Measurements from ENCODE around the gene PLIN1. TPM values are rescaled to one million over a fixed set of nuclear protein-coding genes. Genes with fewer than 3 reads are reported as not detected.

The PLIN1 gene
- total RNA-seq, 1 experiment from 2014 or later = 0.32 TPM

GRCh38 chr15:89672221-89673164 lies 6.7 kb downstream of the PLIN1 start:
- CTCF ChIA-PET = interaction anchor here (0.7 to 3.0 kb wide), 4 partner anchors 10 to 68 kb away, joined by 3 to 14 read pairs (median 5); no protein-coding TSS in a partner anchor

More at GRCh38 chr15:89672221-89673164, 6.7 kb downstream of the PLIN1 start:
- intact Hi-C loops (cut with micrococcal nuclease) = no loop called here
- ATAC-seq (peak; percentile 23), DNase-seq (ENCODE audit: low read depth, low spot score) (no peak)
- Histone ChIP-seq H3K4me3 (replicated peaks in 1 of 2; ENCODE audit: low read depth in 1 of 2, low read length in 2 of 2) (no peak overlapping the region), H3K79me2 (ENCODE audit: insufficient read depth, low read length) (no peaks in the 10 kb centered on the region), H3K9me3 (ENCODE audit: control insufficient read depth in 1 of 2, insufficient read depth in 1 of 2, low read depth in 1 of 2, low read length in 2 of 2) (no peaks in the 10 kb centered on the region), H3K27ac (ENCODE audit: low read depth, low read length) (no peak overlapping the region), H2AFZ (ENCODE audit: low read depth, low read length, poor library complexity, severe bottlenecking) (no peak overlapping the region), H3K9me2 (ENCODE audit: insufficient read depth) (no peaks in the 10 kb centered on the region), H3K4me2 (ENCODE audit: low read length) (no peak overlapping the region), H3K4me1 (ENCODE audit: control insufficient read depth in 1 of 2, insufficient read depth in 2 of 2, low read length in 2 of 2) (no peaks in the 10 kb centered on the region), H3K36me3 (ENCODE audit: control insufficient read depth in 1 of 2, insufficient read depth in 2 of 2, low read length in 2 of 2) (no peaks in the 10 kb centered on the region), H3K27me3 (ENCODE audit: insufficient read depth, low read length) (no peaks in the 10 kb centered on the region), H4K20me1 (ENCODE audit: insufficient read depth) (no peaks in the 10 kb centered on the region), H3K9ac (ENCODE audit: low read length) (no peak overlapping the region)
- ChIA-PET RAD21 (ENCODE audit: low non-redundant PET in 1 of 2, low total read pairs in 2 of 2, uncharacterized antibody in 2 of 2, unreplicated experiment in 2 of 2) (no interaction called here), POLR2A (no interaction called here)
- BruUV-seq (replicated peaks) = no TSS peak
- TF ChIP-seq, protein P1, sequence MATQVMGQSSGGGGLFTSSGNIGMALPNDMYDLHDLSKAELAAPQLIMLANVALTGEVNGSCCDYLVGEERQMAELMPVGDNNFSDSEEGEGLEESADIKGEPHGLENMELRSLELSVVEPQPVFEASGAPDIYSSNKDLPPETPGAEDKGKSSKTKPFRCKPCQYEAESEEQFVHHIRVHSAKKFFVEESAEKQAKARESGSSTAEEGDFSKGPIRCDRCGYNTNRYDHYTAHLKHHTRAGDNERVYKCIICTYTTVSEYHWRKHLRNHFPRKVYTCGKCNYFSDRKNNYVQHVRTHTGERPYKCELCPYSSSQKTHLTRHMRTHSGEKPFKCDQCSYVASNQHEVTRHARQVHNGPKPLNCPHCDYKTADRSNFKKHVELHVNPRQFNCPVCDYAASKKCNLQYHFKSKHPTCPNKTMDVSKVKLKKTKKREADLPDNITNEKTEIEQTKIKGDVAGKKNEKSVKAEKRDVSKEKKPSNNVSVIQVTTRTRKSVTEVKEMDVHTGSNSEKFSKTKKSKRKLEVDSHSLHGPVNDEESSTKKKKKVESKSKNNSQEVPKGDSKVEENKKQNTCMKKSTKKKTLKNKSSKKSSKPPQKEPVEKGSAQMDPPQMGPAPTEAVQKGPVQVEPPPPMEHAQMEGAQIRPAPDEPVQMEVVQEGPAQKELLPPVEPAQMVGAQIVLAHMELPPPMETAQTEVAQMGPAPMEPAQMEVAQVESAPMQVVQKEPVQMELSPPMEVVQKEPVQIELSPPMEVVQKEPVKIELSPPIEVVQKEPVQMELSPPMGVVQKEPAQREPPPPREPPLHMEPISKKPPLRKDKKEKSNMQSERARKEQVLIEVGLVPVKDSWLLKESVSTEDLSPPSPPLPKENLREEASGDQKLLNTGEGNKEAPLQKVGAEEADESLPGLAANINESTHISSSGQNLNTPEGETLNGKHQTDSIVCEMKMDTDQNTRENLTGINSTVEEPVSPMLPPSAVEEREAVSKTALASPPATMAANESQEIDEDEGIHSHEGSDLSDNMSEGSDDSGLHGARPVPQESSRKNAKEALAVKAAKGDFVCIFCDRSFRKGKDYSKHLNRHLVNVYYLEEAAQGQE (IDR thresholded peaks at IDR 0.05; ENCODE audit: low read depth) = no peak
- no peak for TF ChIP-seq CBX3 (IDR thresholded peaks at IDR 0.05; ENCODE audit: low read depth)
- TF ChIP-seq ELF1 (IDR thresholded peaks at IDR 0.05; ENCODE audit: borderline replicate concordance, low read depth) = no peak
- TF ChIP-seq POLR2AphosphoS5 (IDR thresholded peaks at IDR 0.05; ENCODE audit: low read depth, low read length) = no peak
- no peak for TF ChIP-seq EZH2phosphoT487 (IDR thresholded peaks at IDR 0.05; ENCODE audit: borderline replicate concordance)
- TF ChIP-seq MAX (IDR thresholded peaks at IDR 0.05) = no peak
- no peak for TF ChIP-seq EZH2 (IDR thresholded peaks at IDR 0.05)
- TF ChIP-seq FOSL1 (IDR thresholded peaks at IDR 0.05; ENCODE audit: low read depth) = no peak
- no peak for TF ChIP-seq ZNF274 (IDR thresholded peaks at IDR 0.05; ENCODE audit: low read depth, low read length)
- TF ChIP-seq JUND (IDR thresholded peaks at IDR 0.05) = no peak
- TF ChIP-seq SP1 (IDR thresholded peaks at IDR 0.05; ENCODE audit: low read depth) = no peak
- no peak for TF ChIP-seq CEBPB (IDR thresholded peaks at IDR 0.05; ENCODE audit: low read depth)
- TF ChIP-seq YY1 (IDR thresholded peaks at IDR 0.05; ENCODE audit: extremely low read depth, insufficient replicate concordance, low read depth, low read length) = no peak
- TF ChIP-seq CTCF (IDR thresholded peaks at IDR 0.05 in 2 of 3, conservative IDR thresholded peaks at IDR 0.05 in 1 of 3; ENCODE audit: borderline replicate concordance in 1 of 3, insufficient read depth in 1 of 3, low read depth in 2 of 3, low read length in 2 of 3) = no peak
